A673 (cell line): ENCODE measurements around the gene ZNFX1. TPM values are rescaled to one million over a fixed set of nuclear protein-coding genes. Genes with fewer than 3 reads are reported as not detected.

Experiments
- BruUV-seq: library from RNA; stranded (reverse); fragments of 400-500 nt; replicated peaks from 2 replicates; lab custom pipeline; 2021; lab: Mats Ljungman, UMichigan
- CTCF ChIA-PET: fragments of 300-600 bp; sonication (Branson Sonifier 250); formaldehyde crosslinking; loops from one replicate; lab custom pipeline; 2022; ENCODE audit warnings: antibody characterized with exemption; lab: Charles Lee
- POLR2A ChIA-PET: fragments of 300-600 bp; sonication (Branson Sonifier 250); formaldehyde crosslinking; loops from one replicate; lab custom pipeline; 2022; ENCODE audit warnings: antibody characterized with exemption; ENCODE audit not compliant: low non-redundant PET; lab: Charles Lee
- DNase-seq: peaks from one replicate; pipeline ENCODE4 v3.0.0-alpha.2; 2015; ENCODE audit warnings: low spot score
- H3K27ac ChIP-seq: fragments of 200-600 bp; sonication (generic); 2 replicates; pipeline ENCODE4 v1.5.1; 2016; ENCODE audit warnings: mixed run types, low read depth, mild to moderate bottlenecking, mixed read lengths, antibody characterized with exemption, low read length; ENCODE audit not compliant: poor library complexity, severe bottlenecking
- H3K27me3 ChIP-seq: fragments of 200-600 bp; sonication (generic); replicated peaks from 2 replicates; pipeline ENCODE4 v1.6.1; 2017; ENCODE audit warnings: mixed run types, low read depth, mild to moderate bottlenecking, mixed read lengths, antibody characterized with exemption, low read length; ENCODE audit not compliant: insufficient read depth, poor library complexity
- H3K36me3 ChIP-seq: fragments of 200-600 bp; sonication (generic); 2 replicates; pipeline ENCODE4 v1.6.1; 2016; ENCODE audit warnings: mixed run types, mild to moderate bottlenecking, mixed read lengths, antibody characterized with exemption, low read length; ENCODE audit not compliant: insufficient read depth, poor library complexity, severe bottlenecking
- H3K4me1 ChIP-seq: fragments of 200-600 bp; sonication (generic); 2 replicates; pipeline ENCODE4 v1.6.1; 2017; ENCODE audit warnings: mixed run types, mild to moderate bottlenecking, mixed read lengths, antibody characterized with exemption, low read length; ENCODE audit not compliant: insufficient read depth, poor library complexity, severe bottlenecking
- H3K4me3 ChIP-seq: fragments of 200-600 bp; sonication (generic); 2 replicates; pipeline ENCODE4 v1.5.1; 2016; ENCODE audit warnings: low read depth, mixed run types, mild to moderate bottlenecking, mixed read lengths, low read length; ENCODE audit not compliant: poor library complexity, severe bottlenecking
- H3K9me3 ChIP-seq: fragments of 200-600 bp; sonication (generic); 2 replicates; pipeline ENCODE4 v1.6.1; 2016; ENCODE audit warnings: mixed run types, low read depth, mild to moderate bottlenecking, mixed read lengths, antibody characterized with exemption, low read length; ENCODE audit not compliant: poor library complexity, severe bottlenecking
- CTCF ChIP-seq: fragments of 300-800, 200-600 bp; sonication (generic); conservative IDR thresholded peaks from 2 replicates; pipeline ENCODE4 v1.5.1; 2017; ENCODE audit warnings: low read depth, mild to moderate bottlenecking, antibody characterized with exemption, low read length, moderate library complexity, mixed read lengths
- EZH2 ChIP-seq: fragments of 200-600 bp; sonication (generic); IDR thresholded peaks from 2 replicates; pipeline ENCODE4 v1.6.1; 2017; ENCODE audit warnings: borderline replicate concordance, low read depth, mild to moderate bottlenecking, mixed read lengths, antibody characterized with exemption, low read length; ENCODE audit not compliant: poor library complexity, severe bottlenecking
- intact Hi-C: fragments of 100-400 bp; cut with micrococcal nuclease; formaldehyde crosslinking; loops from one replicate; pipeline ENCODE4 v1.10.0; 2022; ENCODE audit not compliant: unreplicated experiment
- total RNA-seq: library from RNA; stranded (reverse); gene quantifications from 2 replicates; pipeline ENCODE4 v1.2.3, GENCODE V29; 2021

Gene ZNFX1
- total RNA-seq, 1 experiment from 2014 or later, result 19.0 TPM

GRCh38 chr20:49293122-49293521, 15.3 kb upstream of the ZNFX1 start:
- Histone ChIP-seq H3K4me1 (no peaks in the 10 kb centered on the region), H3K4me3 (no peak overlapping the region), H3K9me3 (no peaks in the 10 kb centered on the region), H3K36me3 (peaks cover 39% of the 10 kb centered on the region), H3K27ac (no peak overlapping the region), H3K27me3 (no peaks in the 10 kb centered on the region)
- no TSS peak for BruUV-seq
- POLR2A ChIA-PET, result no interaction called here
- intact Hi-C loops, result no loop called here
- TF ChIP-seq EZH2 (no peak), CTCF (no peak)
- CTCF ChIA-PET, result no interaction called here
- no peak for DNase-seq

GRCh38 chr20:49292010-49292409, 14.2 kb upstream of the ZNFX1 start:
- no peak overlapping the region for H3K4me3 ChIP-seq
- intact Hi-C loops, result no loop called here
- CTCF ChIA-PET, result no interaction called here

GRCh38 chr20:49291200-49291599, 13.3 kb upstream of the ZNFX1 start:
- Histone ChIP-seq H3K27me3 (no peaks in the 10 kb centered on the region), H3K4me1 (peaks cover 5% of the 10 kb centered on the region), H3K9me3 (peaks cover 10% of the 10 kb centered on the region), H3K4me3 (no peak overlapping the region), H3K27ac (no peak overlapping the region), H3K36me3 (peaks cover 59% of the 10 kb centered on the region)
- intact Hi-C loops, result no loop called here
- no TSS peak for BruUV-seq
- POLR2A ChIA-PET, result interaction anchor here (0.7 kb wide), 1 partner anchor 9 kb away, joined by 4 read pairs; no protein-coding TSS in a partner anchor
- no peak for DNase-seq
- no peak for TF ChIP-seq CTCF
- TF ChIP-seq EZH2, result no peak
- CTCF ChIA-PET, result no interaction called here

More at GRCh38 chr20:49292010-49292409, 14.2 kb upstream of the ZNFX1 start:
- Histone ChIP-seq H3K27ac (no peak overlapping the region), H3K9me3 (peaks cover 2% of the 10 kb centered on the region), H3K36me3 (peaks cover 51% of the 10 kb centered on the region), H3K4me1 (peaks cover 5% of the 10 kb centered on the region), H3K27me3 (no peaks in the 10 kb centered on the region)
- POLR2A ChIA-PET, result no interaction called here
- DNase-seq, result no peak
- BruUV-seq, result no TSS peak
- TF ChIP-seq CTCF (no peak), EZH2 (no peak)
